Inferior parietal cortex (tissue), 1 donor: ENCODE data around the gene THSD7A.

Experiments used
- DNase-seq: peaks from one replicate; pipeline ENCODE4 v3.0.0-alpha.2; 2016; ENCODE audit errors: extremely low spot score

The THSD7A gene

GRCh38 chr7:11817111-11817740 is 14.8 kb downstream of the THSD7A start:
- DNase-seq, result no peak

GRCh38 chr7:11811709-11812108 is 20.3 kb downstream of the THSD7A start:
- no peak for DNase-seq

GRCh38 chr7:11810043-11810625 is 21.9 kb downstream of the THSD7A start:
- DNase-seq, result no peak

GRCh38 chr7:11807000-11807399 is 25.0 kb downstream of the THSD7A start:
- no peak for DNase-seq

- DNase-seq, result no peak
These were observed 27.4 kb downstream of the THSD7A start for GRCh38 chr7:11804621-11805020.

GRCh38 chr7:11795231-11795630 is 36.8 kb downstream of the THSD7A start:
- DNase-seq, result no peak

GRCh38 chr7:11792166-11792565 is 39.8 kb downstream of the THSD7A start:
- no peak for DNase-seq

- DNase-seq, result no peak
These were observed 43.4 kb downstream of the THSD7A start for GRCh38 chr7:11788568-11788967.

- DNase-seq, result no peak
These were observed 44.5 kb downstream of the THSD7A start for GRCh38 chr7:11787534-11787933.

- DNase-seq, result no peak
These were observed 45.8 kb downstream of the THSD7A start for GRCh38 chr7:11786186-11786585.

- DNase-seq, result no peak
These were observed 47.0 kb downstream of the THSD7A start for GRCh38 chr7:11784769-11785536.

GRCh38 chr7:11779864-11780674 is 51.9 kb downstream of the THSD7A start:
- no peak for DNase-seq

GRCh38 chr7:11776039-11776438 is 56.0 kb downstream of the THSD7A start:
- no peak for DNase-seq

- no peak for DNase-seq
These were observed 56.6 kb downstream of the THSD7A start for GRCh38 chr7:11775401-11775800.

- no peak for DNase-seq
These were observed 63.7 kb downstream of the THSD7A start for GRCh38 chr7:11768263-11768662.

- DNase-seq, result no peak
These were observed 64.8 kb downstream of the THSD7A start for GRCh38 chr7:11767148-11767547.

GRCh38 chr7:11760372-11760771 is 71.6 kb downstream of the THSD7A start:
- DNase-seq, result no peak

- DNase-seq, result no peak
These were observed 73.3 kb downstream of the THSD7A start for GRCh38 chr7:11758627-11759111.

- DNase-seq, result no peak
These were observed 74.8 kb downstream of the THSD7A start for GRCh38 chr7:11757153-11757552.

- DNase-seq, result no peak
These were observed 77.1 kb downstream of the THSD7A start for GRCh38 chr7:11754933-11755332.

- DNase-seq, result no peak
These were observed 77.9 kb downstream of the THSD7A start for GRCh38 chr7:11754123-11754522.

GRCh38 chr7:11753433-11753832 is 78.6 kb downstream of the THSD7A start:
- no peak for DNase-seq
